Cardiac muscle cell (in vitro differentiated cells and primary cell): ENCODE measurements around the gene SND1. TPM values are rescaled to one million over a fixed set of nuclear protein-coding genes. Genes with fewer than 3 reads are reported as not detected.

ENCODE experiments used
- DNase-seq, 2 donors: peaks; one replicate each; pipeline versions ENCODE4 v3.0.0 to v3.0.0-alpha.2; 2010 to 2017; ENCODE audit warnings: low read depth in 1 of 2, low spot score in 1 of 2
- H3K27ac ChIP-seq: fragments of 200-600 bp; sonication (generic); 2 replicates; pipeline ENCODE4 v1.5.1; 2016
- H3K27me3 ChIP-seq: fragments of 200-600 bp; sonication (generic); 2 replicates; pipeline ENCODE4 v1.6.0; 2016; ENCODE audit warnings: control low read depth
- H3K36me3 ChIP-seq: fragments of 200-600 bp; sonication (generic); 2 replicates; pipeline ENCODE4 v1.5.1; 2016; ENCODE audit warnings: control low read depth
- H3K4me1 ChIP-seq: fragments of 200-600 bp; sonication (generic); 2 replicates; pipeline ENCODE4 v1.8.1; 2017; ENCODE audit warnings: low read depth, mild to moderate bottlenecking, mixed run types
- H3K4me3 ChIP-seq: fragments of 200-600 bp; sonication (generic); 2 replicates; pipeline ENCODE4 v1.5.1; 2016; ENCODE audit warnings: mild to moderate bottlenecking
- H3K9me3 ChIP-seq: fragments of 200-600 bp; sonication (generic); 2 replicates; pipeline ENCODE4 v1.5.1; 2017; ENCODE audit warnings: low read depth, mild to moderate bottlenecking, control low read depth
- polyA plus RNA-seq: library from polyadenylated mRNA; unstranded; fragments of >200 nt; fragmentation: Nextera tagmentation; extraction: Ambion mirVana; gene quantifications from 2 replicates; pipeline ENCODE4 v1.2.1, GENCODE V29; 2016
- total RNA-seq: library from RNA; depleted of rRNA; stranded (reverse); fragments of >200 nt; gene quantifications from 2 replicates; pipeline ENCODE4 v1.2.3, GENCODE V29; 2016
- TF ChIP-seq, protein P1 (sequence below): IDR thresholded peaks from 2 replicates; pipeline ENCODE4 v1.5.1; 2012; ENCODE audit warnings: low read depth, mild to moderate bottlenecking, low read length

The SND1 gene
- total and polyA plus RNA-seq, 2 experiments from 2014 or later: 114 to 172 TPM

DNA sequence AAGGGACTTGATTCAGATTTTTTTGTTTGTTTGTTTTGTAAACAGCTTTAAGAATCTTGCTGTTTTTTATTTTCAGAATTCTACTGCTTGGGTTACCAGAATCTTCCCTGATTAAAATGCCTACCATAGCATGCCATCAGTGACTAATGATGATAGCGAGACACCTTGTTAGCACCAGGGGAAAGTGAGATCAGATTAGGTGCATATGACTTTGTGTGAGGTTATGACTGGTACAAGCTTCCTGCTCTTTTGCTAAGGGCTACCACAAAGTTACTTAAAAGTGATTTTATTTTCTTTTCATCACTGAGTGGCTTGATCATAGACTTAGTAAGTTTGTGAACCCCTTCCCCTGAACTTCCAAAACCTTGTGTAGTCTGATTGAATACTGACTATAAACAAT lies 93.5 kb downstream of the SND1 start:
- Histone ChIP-seq H3K9me3 (no peaks in the 10 kb centered on the region), H3K4me1 (peaks cover 16% of the 10 kb centered on the region), H3K27me3 (no peaks in the 10 kb centered on the region), H3K4me3 (no peak overlapping the region), H3K36me3 (no peaks in the 10 kb centered on the region), H3K27ac (no peak overlapping the region)
- TF ChIP-seq, protein P1, sequence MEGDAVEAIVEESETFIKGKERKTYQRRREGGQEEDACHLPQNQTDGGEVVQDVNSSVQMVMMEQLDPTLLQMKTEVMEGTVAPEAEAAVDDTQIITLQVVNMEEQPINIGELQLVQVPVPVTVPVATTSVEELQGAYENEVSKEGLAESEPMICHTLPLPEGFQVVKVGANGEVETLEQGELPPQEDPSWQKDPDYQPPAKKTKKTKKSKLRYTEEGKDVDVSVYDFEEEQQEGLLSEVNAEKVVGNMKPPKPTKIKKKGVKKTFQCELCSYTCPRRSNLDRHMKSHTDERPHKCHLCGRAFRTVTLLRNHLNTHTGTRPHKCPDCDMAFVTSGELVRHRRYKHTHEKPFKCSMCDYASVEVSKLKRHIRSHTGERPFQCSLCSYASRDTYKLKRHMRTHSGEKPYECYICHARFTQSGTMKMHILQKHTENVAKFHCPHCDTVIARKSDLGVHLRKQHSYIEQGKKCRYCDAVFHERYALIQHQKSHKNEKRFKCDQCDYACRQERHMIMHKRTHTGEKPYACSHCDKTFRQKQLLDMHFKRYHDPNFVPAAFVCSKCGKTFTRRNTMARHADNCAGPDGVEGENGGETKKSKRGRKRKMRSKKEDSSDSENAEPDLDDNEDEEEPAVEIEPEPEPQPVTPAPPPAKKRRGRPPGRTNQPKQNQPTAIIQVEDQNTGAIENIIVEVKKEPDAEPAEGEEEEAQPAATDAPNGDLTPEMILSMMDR: no peak
- DNase-seq: no peak

DNA sequence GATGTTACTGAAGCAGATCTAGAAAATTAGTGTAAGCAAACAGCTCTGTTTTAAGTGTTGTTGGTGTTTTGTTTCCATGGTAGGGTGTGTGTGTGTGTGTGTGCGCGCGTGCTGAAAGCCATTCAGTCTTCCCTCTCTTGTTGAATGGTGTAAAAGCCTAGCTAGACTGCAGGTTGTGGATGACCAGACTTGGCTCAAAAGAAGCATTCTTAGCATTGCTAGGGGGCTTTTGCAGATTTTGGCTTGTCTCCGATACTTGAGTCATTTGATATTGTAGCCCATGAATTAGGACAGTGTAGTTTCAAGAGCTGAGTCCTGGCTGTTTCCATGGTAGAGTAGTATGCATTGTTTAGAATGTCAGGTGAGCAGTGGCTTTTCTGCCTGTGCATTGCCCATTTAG lies 99.1 kb downstream of the SND1 start:
- Histone ChIP-seq H3K27ac (no peak overlapping the region), H3K9me3 (no peaks in the 10 kb centered on the region), H3K4me3 (no peak overlapping the region), H3K27me3 (no peaks in the 10 kb centered on the region), H3K4me1 (peaks cover 24% of the 10 kb centered on the region), H3K36me3 (no peaks in the 10 kb centered on the region)
- peak in 1 of 2 donors; percentile 90 for DNase-seq
- TF ChIP-seq, protein P1: no peak

- peak in 1 of 2 donors; percentile 52 for DNase-seq
- H3K4me3 ChIP-seq: no peak overlapping the region
- H3K9me3 ChIP-seq: no peaks in the 10 kb centered on the region
- no peak overlapping the region for H3K27ac ChIP-seq
- H3K4me1 ChIP-seq: peaks cover 28% of the 10 kb centered on the region
- no peaks in the 10 kb centered on the region for H3K36me3 ChIP-seq
- H3K27me3 ChIP-seq: no peaks in the 10 kb centered on the region
- TF ChIP-seq, protein P1: no peak
These were observed 99.8 kb downstream of the SND1 start for GRCh38 chr7:127751490-127752448.

- no peak overlapping the region for H3K27ac ChIP-seq
- DNase-seq: no peak
- H3K27me3 ChIP-seq: no peaks in the 10 kb centered on the region
- peaks cover 18% of the 10 kb centered on the region for H3K4me1 ChIP-seq
- H3K36me3 ChIP-seq: no peaks in the 10 kb centered on the region
- H3K9me3 ChIP-seq: no peaks in the 10 kb centered on the region
- TF ChIP-seq, protein P1: no peak
- H3K4me3 ChIP-seq: no peak overlapping the region
These were observed 100.8 kb downstream of the SND1 start for GRCh38 chr7:127752829-127753228.

- Histone ChIP-seq H3K9me3 (no peaks in the 10 kb centered on the region), H3K36me3 (no peaks in the 10 kb centered on the region), H3K4me3 (no peak overlapping the region), H3K27ac (no peak overlapping the region), H3K4me1 (peaks cover 18% of the 10 kb centered on the region), H3K27me3 (no peaks in the 10 kb centered on the region)
- TF ChIP-seq, protein P1: no peak
- no peak for DNase-seq
These were observed 102.5 kb downstream of the SND1 start for GRCh38 chr7:127754457-127754856.
